PFSK-1 (cell line): ENCODE data around the gene PLSCR5.

Source experiments
- FOXP2 ChIP-seq: optimal IDR thresholded peaks from 2 replicates; pipeline ENCODE3; 2011; ENCODE audit warnings: borderline replicate concordance, control low read depth, inconsistent platforms; ENCODE audit not compliant: insufficient read depth; ENCODE audit errors: extremely low read length, extremely low read depth
- POLR2AphosphoS5 ChIP-seq: IDR thresholded peaks from 2 replicates; pipeline ENCODE4 v1.6.1; 2012; ENCODE audit warnings: low read depth, mild to moderate bottlenecking, control low read depth, low read length, moderate library complexity
- REST ChIP-seq, 2 experiments: IDR thresholded peaks; 2 replicates each; pipeline versions ENCODE4 v1.6.1 to v1.8.0; 2011 to 2012; ENCODE audit warnings: low read depth in 2 of 2, low read length in 2 of 2, control low read depth in 1 of 2, inconsistent platforms in 1 of 2, mild to moderate bottlenecking in 1 of 2, moderate library complexity in 1 of 2; ENCODE audit not compliant: insufficient read depth in 1 of 2
- SIN3A ChIP-seq: IDR thresholded peaks from 2 replicates; pipeline ENCODE4 v1.6.1; 2012; ENCODE audit warnings: mild to moderate bottlenecking, low read length, moderate library complexity, borderline replicate concordance; ENCODE audit not compliant: insufficient read depth
- TAF1 ChIP-seq: IDR thresholded peaks from 2 replicates; pipeline ENCODE4 v1.6.1; 2012; ENCODE audit warnings: low read length, control low read depth, borderline replicate concordance; ENCODE audit not compliant: insufficient read depth

Gene PLSCR5

GRCh38 chr3:146561463-146561862 lies 43.7 kb downstream of the PLSCR5 start:
- TF ChIP-seq POLR2AphosphoS5 (no peak), TAF1 (no peak), REST (IDR thresholded peaks at IDR 0.05; ENCODE audit: insufficient read depth in 1 of 2, low read depth in 2 of 2, low read length in 2 of 2) (no peak), SIN3A (no peak), FOXP2 (no peak)

- TF ChIP-seq TAF1, result no peak
- TF ChIP-seq POLR2AphosphoS5, result no peak
- TF ChIP-seq REST (IDR thresholded peaks at IDR 0.05; ENCODE audit: insufficient read depth in 1 of 2, low read depth in 2 of 2, low read length in 2 of 2), result no peak
- TF ChIP-seq SIN3A, result no peak
- no peak for TF ChIP-seq FOXP2
Observed at GRCh38 chr3:146560678-146561077, 44.5 kb downstream of the PLSCR5 start.

GRCh38 chr3:146559388-146559787 lies 45.8 kb downstream of the PLSCR5 start:
- no peak for TF ChIP-seq POLR2AphosphoS5
- no peak for TF ChIP-seq SIN3A
- no peak for TF ChIP-seq TAF1
- TF ChIP-seq FOXP2, result no peak
- TF ChIP-seq REST (IDR thresholded peaks at IDR 0.05; ENCODE audit: insufficient read depth in 1 of 2, low read depth in 2 of 2, low read length in 2 of 2), result no peak

GRCh38 chr3:146558781-146559180 lies 46.4 kb downstream of the PLSCR5 start:
- TF ChIP-seq POLR2AphosphoS5, result no peak
- no peak for TF ChIP-seq TAF1
- no peak for TF ChIP-seq SIN3A
- no peak for TF ChIP-seq REST (IDR thresholded peaks at IDR 0.05; ENCODE audit: insufficient read depth in 1 of 2, low read depth in 2 of 2, low read length in 2 of 2)
- no peak for TF ChIP-seq FOXP2

DNA sequence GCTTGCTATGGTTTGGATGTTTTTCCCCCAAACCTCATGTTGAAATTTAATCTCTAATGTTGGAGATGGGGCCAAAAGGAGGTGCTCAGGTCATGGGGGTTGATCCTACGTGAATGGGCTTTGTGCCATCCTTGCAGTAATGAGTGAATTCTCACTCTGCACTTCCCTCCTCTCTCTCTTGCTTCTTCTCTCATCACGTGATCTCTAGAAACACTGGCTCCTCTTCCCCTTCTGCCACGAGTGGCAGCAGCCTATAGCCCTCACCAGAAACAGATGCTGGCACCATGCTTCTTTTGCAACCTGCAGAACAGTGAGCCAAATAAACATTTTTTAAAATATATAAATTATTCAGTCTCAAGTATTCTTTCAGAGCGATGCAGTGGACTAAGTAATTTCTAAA lies 47.4 kb downstream of the PLSCR5 start:
- TF ChIP-seq TAF1, result no peak
